Upper lobe of right lung (tissue), 1 donor: ENCODE measurements around the gene PTGES3. TPM values are rescaled to one million over a fixed set of nuclear protein-coding genes. Genes with fewer than 3 reads are reported as not detected.
A peak's percentile ranks its signal among the peaks of the same experiment; 100 is the strongest.
"Not testable (repeated sequence)": the region's sequence is repeated elsewhere in the genome, so short reads cannot be mapped to it uniquely, and the experiment has no call there.

Experiments used
- ATAC-seq: fragments of 200-7000 bp; cut with Tn5 transposase; one replicate; pipeline ENCODE4 v1.9.1; 2020; ENCODE audit warnings: mild to moderate bottlenecking, moderate library complexity
- DNase-seq: peaks from one replicate; pipeline ENCODE4 v3.0.0-alpha.2; 2020
- H3K27ac ChIP-seq: fragments of 200-600 bp; one replicate; pipeline ENCODE4 v1.8.0; 2022
- H3K27me3 ChIP-seq: fragments of 200-600 bp; one replicate; pipeline ENCODE4 v1.8.0; 2022; ENCODE audit warnings: mild to moderate bottlenecking
- H3K36me3 ChIP-seq: fragments of 200-600 bp; one replicate; pipeline ENCODE4 v1.8.0; 2022
- H3K4me1 ChIP-seq: fragments of 200-600 bp; one replicate; pipeline ENCODE4 v1.8.0; 2022
- H3K4me3 ChIP-seq: fragments of 200-600 bp; one replicate; pipeline ENCODE4 v1.8.0; 2022; ENCODE audit warnings: mild to moderate bottlenecking
- H3K9me3 ChIP-seq: fragments of 200-600 bp; one replicate; pipeline ENCODE4 v1.8.0; 2022
- CTCF ChIP-seq: fragments of 200-600 bp; IDR thresholded peaks from one replicate; pipeline ENCODE4 v1.8.0; 2022; ENCODE audit warnings: antibody characterized with exemption
- intact Hi-C: fragments of 100-400 bp; cut with DNase I; formaldehyde crosslinking; loops from one replicate; pipeline ENCODE4 v1.11.0; 2022
- total RNA-seq: library from RNA; stranded (reverse); fragmentation: NEBNext Ultra II Directional; extraction: Animal tissue kit (Norgen Biotek cat#: 25700); gene quantifications from one replicate; pipeline ENCODE4 v1.2.1, GENCODE V29; 2021
- donor health status: DM: no; HTN: yes; CAD: no; lungs with severe emphysema.

The PTGES3 gene
- total RNA-seq, 1 donor from 2014 or later = 168 TPM

GRCh38 chr12:56661560-56661959 lies 26.5 kb downstream of the PTGES3 start:
- TF ChIP-seq CTCF = no peak
- no peak for ATAC-seq
- intact Hi-C loops = no loop called here
- Histone ChIP-seq H3K36me3 (peaks cover 40% of the 10 kb centered on the region), H3K27me3 (no peaks in the 10 kb centered on the region), H3K27ac (no peak overlapping the region), H3K4me1 (no peaks in the 10 kb centered on the region), H3K4me3 (no peak overlapping the region), H3K9me3 (no peaks in the 10 kb centered on the region)
- no peak for DNase-seq

- H3K9me3 ChIP-seq = no peaks in the 10 kb centered on the region
- no peak for TF ChIP-seq CTCF
- no peak for DNase-seq
- no peak for ATAC-seq
- H3K4me1 ChIP-seq = no peaks in the 10 kb centered on the region
- no peaks in the 10 kb centered on the region for H3K27me3 ChIP-seq
- no peak overlapping the region for H3K4me3 ChIP-seq
- intact Hi-C loops = no loop called here
- no peak overlapping the region for H3K27ac ChIP-seq
- peaks cover 14% of the 10 kb centered on the region for H3K36me3 ChIP-seq
These were observed 29.2 kb downstream of the PTGES3 start for GRCh38 chr12:56658921-56659320.

- no peaks in the 10 kb centered on the region for H3K9me3 ChIP-seq
- ATAC-seq = no peak
- no peak for TF ChIP-seq CTCF
These were observed 30.4 kb downstream of the PTGES3 start for GRCh38 chr12:56657416-56658379.

GRCh38 chr12:56653781-56654180 lies 34.3 kb downstream of the PTGES3 start:
- intact Hi-C loops, H3K27ac ChIP-seq, H3K4me1 ChIP-seq, DNase-seq, H3K36me3 ChIP-seq, H3K9me3 ChIP-seq, H3K27me3 ChIP-seq, ATAC-seq, H3K4me3 ChIP-seq: not testable (repeated sequence)

More at GRCh38 chr12:56657416-56658379, 30.4 kb downstream of the PTGES3 start:
- Histone ChIP-seq H3K27me3 (no peaks in the 10 kb centered on the region), H3K36me3 (peaks cover 1% of the 10 kb centered on the region), H3K27ac (no peak overlapping the region), H3K4me1 (no peaks in the 10 kb centered on the region), H3K4me3 (no peak overlapping the region)
- intact Hi-C loops = no loop called here
- DNase-seq = no peak

GRCh38 chr12:56648023-56648422 lies 40.1 kb downstream of the PTGES3 start:
- DNase-seq, intact Hi-C loops, H3K9me3 ChIP-seq, H3K27me3 ChIP-seq, ATAC-seq, H3K4me3 ChIP-seq, H3K27ac ChIP-seq: not testable (repeated sequence)
- Histone ChIP-seq H3K36me3 (peaks cover 17% of the 10 kb centered on the region), H3K4me1 (peaks cover 22% of the 10 kb centered on the region)

- Histone ChIP-seq H3K27ac (peak within 1 kb of the TSS; percentile 97), H3K27me3 (no peaks in the 10 kb centered on the region), H3K4me1 (peaks cover 22% of the 10 kb centered on the region), H3K36me3 (peaks cover 39% of the 10 kb centered on the region), H3K9me3 (no peaks in the 10 kb centered on the region), H3K4me3 (peak within 1 kb of the TSS; percentile 100)
- DNase-seq = peak; percentile 96
- no peak for TF ChIP-seq CTCF
- intact Hi-C loops = no loop called here
- ATAC-seq = peak; percentile 99
These were observed 42.2 kb downstream of the PTGES3 start, which contains the start of gene ATP5F1B for GRCh38 chr12:56645717-56646446. TSS of gene ATP5F1B (minus strand) at chr12:56645984. CDS start at chr12:56645963, 21 bp downstream.
